ENCODE data around the gene PID1.

GRCh38 chr2:229249536-229249935, 21.6 kb downstream of the PID1 start:
- TF ChIP-seq CTCF (conservative IDR thresholded peaks at IDR 0.05; ENCODE audit: low read length) = no peak
- TF ChIP-seq EZH2phosphoT487 (IDR thresholded peaks at IDR 0.05; ENCODE audit: borderline replicate concordance, low read depth, low read length) = no peak

Data from OCI-LY7 (cell line).